Kidney epithelial cell (primary cell): ENCODE data around the gene FMNL2. TPM values are rescaled to one million over a fixed set of nuclear protein-coding genes. Genes with fewer than 3 reads are reported as not detected.

Experiments
- DNase-seq: peaks from one replicate; pipeline ENCODE4 v3.0.0-alpha.2; 2010; ENCODE audit warnings: low read depth
- H3K27me3 ChIP-seq: 2 replicates; pipeline ENCODE4 v1.6.0; 2011; ENCODE audit warnings: low read length; ENCODE audit not compliant: control insufficient read depth, insufficient read depth
- H3K36me3 ChIP-seq: 2 replicates; pipeline ENCODE4 v1.5.1; 2011; ENCODE audit warnings: low read length; ENCODE audit not compliant: control insufficient read depth, insufficient read depth
- H3K4me3 ChIP-seq: 2 replicates; pipeline ENCODE4 v1.5.1; 2011; ENCODE audit warnings: low read depth, mild to moderate bottlenecking, control low read depth, low read length
- total RNA-seq: library from RNA; depleted of rRNA; stranded (reverse); fragments of >200 nt; gene quantifications from 2 replicates; pipeline ENCODE4 v1.2.3, GENCODE V29; 2015
- TF ChIP-seq, protein P1 (sequence below): IDR thresholded peaks from 2 replicates; pipeline ENCODE4 v1.5.1; 2011; ENCODE audit warnings: mild to moderate bottlenecking, moderate library complexity, low read length, control low read depth, inconsistent platforms; ENCODE audit not compliant: insufficient read depth, poor library complexity, severe bottlenecking

The FMNL2 gene
- total RNA-seq, 1 donor from 2014 or later = 68.0 TPM

DNA sequence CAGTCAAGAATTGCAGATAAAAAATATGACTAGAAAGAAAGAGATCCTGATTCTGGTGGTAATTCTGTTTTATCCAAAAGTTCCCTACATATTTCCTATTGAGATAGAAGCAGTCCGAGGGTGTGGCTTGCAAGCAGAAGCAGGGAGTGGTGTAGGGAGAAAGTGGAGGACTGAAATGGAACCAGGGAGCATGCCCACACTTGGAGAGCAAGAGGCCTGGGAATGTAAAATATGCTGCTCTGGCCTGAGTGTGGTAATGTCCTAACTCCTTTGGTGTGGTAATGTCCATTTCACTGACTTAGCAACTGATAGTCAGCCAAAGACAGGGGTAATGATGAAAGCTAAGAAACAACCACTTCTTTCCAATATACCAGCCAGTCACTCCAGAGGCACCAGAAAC is 30.1 kb upstream of the FMNL2 start:
- TF ChIP-seq, protein P1, sequence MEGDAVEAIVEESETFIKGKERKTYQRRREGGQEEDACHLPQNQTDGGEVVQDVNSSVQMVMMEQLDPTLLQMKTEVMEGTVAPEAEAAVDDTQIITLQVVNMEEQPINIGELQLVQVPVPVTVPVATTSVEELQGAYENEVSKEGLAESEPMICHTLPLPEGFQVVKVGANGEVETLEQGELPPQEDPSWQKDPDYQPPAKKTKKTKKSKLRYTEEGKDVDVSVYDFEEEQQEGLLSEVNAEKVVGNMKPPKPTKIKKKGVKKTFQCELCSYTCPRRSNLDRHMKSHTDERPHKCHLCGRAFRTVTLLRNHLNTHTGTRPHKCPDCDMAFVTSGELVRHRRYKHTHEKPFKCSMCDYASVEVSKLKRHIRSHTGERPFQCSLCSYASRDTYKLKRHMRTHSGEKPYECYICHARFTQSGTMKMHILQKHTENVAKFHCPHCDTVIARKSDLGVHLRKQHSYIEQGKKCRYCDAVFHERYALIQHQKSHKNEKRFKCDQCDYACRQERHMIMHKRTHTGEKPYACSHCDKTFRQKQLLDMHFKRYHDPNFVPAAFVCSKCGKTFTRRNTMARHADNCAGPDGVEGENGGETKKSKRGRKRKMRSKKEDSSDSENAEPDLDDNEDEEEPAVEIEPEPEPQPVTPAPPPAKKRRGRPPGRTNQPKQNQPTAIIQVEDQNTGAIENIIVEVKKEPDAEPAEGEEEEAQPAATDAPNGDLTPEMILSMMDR = no peak
- Histone ChIP-seq H3K4me3 (no peak overlapping the region), H3K27me3 (no peaks in the 10 kb centered on the region), H3K36me3 (no peaks in the 10 kb centered on the region)
- DNase-seq = no peak

DNA sequence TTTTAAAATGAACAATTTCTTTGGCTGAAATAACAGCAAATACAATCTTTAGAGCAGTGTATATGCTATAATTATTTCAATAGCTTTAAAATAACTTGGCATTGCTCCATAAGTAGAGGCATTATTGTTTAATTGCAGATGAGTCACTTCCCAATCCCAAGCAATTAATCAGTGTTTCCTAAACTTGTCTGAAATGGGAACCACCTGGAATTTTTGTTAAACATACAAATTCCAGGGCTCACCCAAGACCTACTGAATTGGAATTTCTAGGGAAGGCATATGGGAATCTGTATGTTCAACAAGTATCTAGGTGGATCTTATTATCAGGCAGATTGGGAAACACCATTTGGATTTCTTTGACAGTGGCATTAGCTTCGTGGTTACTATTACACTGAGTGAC is 27.1 kb upstream of the FMNL2 start:
- Histone ChIP-seq H3K4me3 (no peak overlapping the region), H3K36me3 (no peaks in the 10 kb centered on the region), H3K27me3 (no peaks in the 10 kb centered on the region)
- DNase-seq = no peak
- TF ChIP-seq, protein P1 = no peak

DNA sequence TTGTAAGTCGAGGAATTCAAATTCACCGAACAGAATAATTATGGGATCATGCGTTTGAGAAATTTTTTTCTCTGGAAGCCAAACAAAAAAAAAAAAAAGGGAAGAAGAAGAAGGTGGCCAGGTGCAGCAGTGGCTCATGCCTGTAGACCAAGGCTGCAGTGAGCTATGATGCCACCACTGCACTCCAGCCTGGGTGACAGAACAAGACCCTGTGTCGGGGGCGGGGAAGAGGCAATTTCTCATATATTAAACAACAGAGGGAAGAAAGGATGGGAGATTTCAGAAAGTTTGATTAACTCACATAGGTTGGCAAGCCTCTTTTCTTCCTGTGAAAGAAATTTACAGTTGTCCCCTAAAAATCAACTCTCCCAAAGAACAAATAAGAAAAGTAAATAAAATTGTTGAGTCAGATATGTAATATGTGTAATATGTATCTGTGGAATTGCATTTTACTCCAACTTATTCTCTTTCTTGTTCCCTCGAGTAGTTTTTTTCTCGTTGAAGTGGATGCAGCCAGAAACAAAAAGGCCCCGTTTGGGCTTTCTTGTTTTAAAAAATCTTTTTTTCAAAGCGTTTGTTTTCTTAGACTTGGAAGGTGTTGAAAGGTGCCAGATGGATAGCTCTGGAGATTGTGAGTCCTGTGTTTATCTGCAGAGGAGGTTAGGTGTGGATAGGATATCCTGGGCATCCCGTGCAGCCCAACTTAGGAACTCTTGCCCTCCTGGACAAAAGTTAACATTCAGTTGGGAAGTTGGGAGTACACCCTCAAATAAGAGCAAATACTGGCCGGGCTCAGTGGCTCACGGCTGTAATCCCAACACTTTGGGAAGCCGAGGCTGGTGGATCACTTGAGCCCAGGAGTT is 25.4 kb upstream of the FMNL2 start:
- H3K27me3 ChIP-seq = no peaks in the 10 kb centered on the region
- no peak for DNase-seq
- TF ChIP-seq, protein P1 = no peak
- H3K4me3 ChIP-seq = no peak overlapping the region
- H3K36me3 ChIP-seq = no peaks in the 10 kb centered on the region

DNA sequence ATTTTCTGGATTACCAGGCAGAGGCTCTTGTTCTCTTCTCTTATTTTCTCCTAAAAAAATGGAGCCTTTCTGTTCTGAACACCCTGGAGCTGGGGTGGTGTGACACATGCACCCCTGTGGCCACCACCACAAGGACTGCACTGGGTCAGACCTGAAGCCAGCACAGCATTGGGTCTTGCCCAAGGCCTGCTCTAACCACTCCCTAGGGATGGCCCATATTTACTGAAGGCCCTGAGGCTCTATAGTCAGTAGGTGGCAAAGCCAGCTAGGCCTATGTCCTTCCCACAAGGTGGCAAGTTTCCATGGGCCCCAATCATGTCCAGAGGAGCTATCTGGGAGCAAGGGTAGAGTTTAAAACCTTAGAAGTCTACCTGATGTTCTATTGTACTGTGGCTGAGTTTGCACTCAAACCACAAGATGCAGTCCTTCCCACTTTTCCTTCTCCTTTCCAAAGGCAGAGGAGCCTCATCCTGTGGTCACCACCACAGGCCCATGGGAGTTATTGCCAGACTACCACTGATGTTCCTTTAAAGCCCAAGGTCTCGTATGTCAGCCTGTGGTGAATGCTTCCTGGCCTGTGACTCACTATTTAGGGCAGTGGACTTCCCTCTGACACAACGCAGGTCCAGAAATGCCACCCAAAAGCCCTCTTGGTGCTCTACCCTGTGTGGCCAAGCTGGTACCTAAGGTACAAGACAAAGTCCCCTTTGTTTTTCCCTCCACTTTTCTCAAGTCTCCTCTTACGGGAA is 15.0 kb upstream of the FMNL2 start:
- Histone ChIP-seq H3K27me3 (no peaks in the 10 kb centered on the region), H3K36me3 (no peaks in the 10 kb centered on the region), H3K4me3 (no peak overlapping the region)
- TF ChIP-seq, protein P1 = no peak
- DNase-seq = no peak

DNA sequence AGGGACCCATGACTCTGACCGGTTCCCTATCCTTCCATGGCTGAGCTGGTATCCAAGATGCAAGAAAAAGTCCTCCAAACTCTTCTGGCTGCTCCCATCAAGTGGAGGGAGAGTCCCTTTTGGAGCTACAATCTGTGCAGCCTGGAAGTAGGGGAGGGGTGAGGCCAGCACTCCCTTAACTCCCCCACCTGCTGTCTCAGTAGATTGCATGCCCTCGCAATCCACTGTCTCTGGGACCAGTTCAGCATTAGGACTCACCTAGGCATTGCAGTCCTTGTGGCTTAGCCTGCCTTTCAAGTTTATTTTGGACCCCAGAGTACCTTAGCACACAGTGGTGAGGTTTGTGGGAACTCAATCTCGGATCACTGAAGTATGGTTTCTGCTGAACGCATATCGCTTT is 14.2 kb upstream of the FMNL2 start:
- TF ChIP-seq, protein P1 = no peak
- H3K36me3 ChIP-seq = no peaks in the 10 kb centered on the region

More for the DNA sequence above, 14.2 kb upstream of the FMNL2 start:
- no peak for DNase-seq
- Histone ChIP-seq H3K27me3 (no peaks in the 10 kb centered on the region), H3K4me3 (no peak overlapping the region)
